Stimulated activated CD8-positive, alpha-beta memory T cell treated with anti-CD3 and anti-CD28 coated beads, Interleukin-15, amount 100 ng/mL, for 24 hours (primary cell): ENCODE measurements around the gene MRPL2.
"Not testable (repeated sequence)": the region's sequence is repeated elsewhere in the genome, so short reads cannot be mapped to it uniquely, and the experiment has no call there.

Source experiments
- DNase-seq: peaks from one replicate; pipeline ENCODE4 v3.0.0-alpha.2; 2020; ENCODE audit warnings: low read depth

MRPL2 gene

GRCh38 chr6:43052842-43053544 is 6.2 kb downstream of the MRPL2 start:
- no peak for DNase-seq

- no peak for DNase-seq
Observed at GRCh38 chr6:43052225-43052841, 6.9 kb downstream of the MRPL2 start.

GRCh38 chr6:43050981-43051380 is 8.3 kb downstream of the MRPL2 start:
- no peak for DNase-seq

- no peak for DNase-seq
Observed at GRCh38 chr6:43047998-43048397, 11.2 kb downstream of the MRPL2 start.

- no peak for DNase-seq
Observed at GRCh38 chr6:43045371-43045930, 13.8 kb downstream of the MRPL2 start.

- no peak for DNase-seq
Observed at GRCh38 chr6:43043310-43043709, 15.9 kb downstream of the MRPL2 start.

GRCh38 chr6:43041475-43041874 is 17.8 kb downstream of the MRPL2 start:
- DNase-seq: not testable (repeated sequence)

- no peak for DNase-seq
Observed at GRCh38 chr6:43040542-43041257, 18.5 kb downstream of the MRPL2 start.

- no peak for DNase-seq
Observed at GRCh38 chr6:43038727-43039126, 20.5 kb downstream of the MRPL2 start.

GRCh38 chr6:43037706-43038105 is 21.5 kb downstream of the MRPL2 start:
- no peak for DNase-seq

- no peak for DNase-seq
Observed at GRCh38 chr6:43037197-43037596, 22.0 kb downstream of the MRPL2 start.

- no peak for DNase-seq
Observed at GRCh38 chr6:43036712-43037111, 22.5 kb downstream of the MRPL2 start.

- DNase-seq: no peak
Observed at GRCh38 chr6:43035495-43036194, 23.6 kb downstream of the MRPL2 start.

- DNase-seq: no peak
Observed at GRCh38 chr6:43034190-43034525, 25.1 kb downstream of the MRPL2 start.

- no peak for DNase-seq
Observed at GRCh38 chr6:43033496-43034189, 25.6 kb downstream of the MRPL2 start.

GRCh38 chr6:43032326-43032725 is 26.9 kb downstream of the MRPL2 start:
- no peak for DNase-seq

GRCh38 chr6:43029120-43029519 is 30.1 kb downstream of the MRPL2 start:
- no peak for DNase-seq

- DNase-seq: no peak
Observed at GRCh38 chr6:43026365-43026764, 32.9 kb downstream of the MRPL2 start.

GRCh38 chr6:43024436-43024835 is 34.8 kb downstream of the MRPL2 start:
- DNase-seq: no peak

GRCh38 chr6:43021270-43022047 is 37.8 kb downstream of the MRPL2 start, which contains the start of gene RRP36:
RRP36 (plus strand) TSS chr6:43021623; CDS start chr6:43021655, 32 bp downstream.
- DNase-seq: peak; percentile 53

- DNase-seq: no peak
Observed at GRCh38 chr6:43020847-43021246, 38.4 kb downstream of the MRPL2 start.
